ENCODE data around the gene PLS1. TPM values are rescaled to one million over a fixed set of nuclear protein-coding genes. Genes with fewer than 3 reads are reported as not detected.

PLS1 gene
- total RNA-seq, 2 experiments from 2014 or later, result 4.0 to 7.2 TPM

- Histone ChIP-seq H4K20me1 (ENCODE audit: insufficient read depth, low read length) (no peaks in the 10 kb centered on the region), H3K79me2 (ENCODE audit: insufficient read depth, low read depth, low read length) (no peaks in the 10 kb centered on the region), H3K36me3 (ENCODE audit: insufficient read depth, low read length) (no peaks in the 10 kb centered on the region), H2AFZ (ENCODE audit: low read length) (peak overlapping the region; percentile 94; the same call in 1 of the 2 replicates), H3K4me3 (ENCODE audit: low read depth, low read length, poor library complexity, severe bottlenecking) (peak overlapping the region; percentile 83), H3K9me2 (ENCODE audit: insufficient read depth, low read length) (no peaks in the 10 kb centered on the region), H3K4me2 (ENCODE audit: low read length) (peak overlapping the region; percentile 75), H3K9me3 (ENCODE audit: low read length) (no peaks in the 10 kb centered on the region), H3K27ac (ENCODE audit: low read depth, low read length, poor library complexity, severe bottlenecking) (no peak overlapping the region), H3K4me1 (ENCODE audit: insufficient read depth, low read length, poor library complexity, severe bottlenecking) (peaks cover 21% of the 10 kb centered on the region)
- ChIA-PET CTCF (ENCODE audit: unreplicated experiment) (no interaction called here), POLR2A (interaction anchor here (5.3 kb wide), 1 partner anchor 17 kb away, joined by 24 read pairs; the partner anchor contains the start of gene ATR)
- no peak for DNase-seq (ENCODE audit: low spot score)
- BruUV-seq (replicated peaks), result no TSS peak
- intact Hi-C loops (cut with micrococcal nuclease; ENCODE audit: unreplicated experiment), result loop anchor here (5.0 to 10.0 kb wide), 2 partner anchors 127 to 1380 kb away; partner anchors contain the start of genes DIPK2A and TRPC1
- no peak for TF ChIP-seq EZH2phosphoT487 (IDR thresholded peaks at IDR 0.05; ENCODE audit: borderline replicate concordance, low read depth, low read length)
- TF ChIP-seq, protein P1, sequence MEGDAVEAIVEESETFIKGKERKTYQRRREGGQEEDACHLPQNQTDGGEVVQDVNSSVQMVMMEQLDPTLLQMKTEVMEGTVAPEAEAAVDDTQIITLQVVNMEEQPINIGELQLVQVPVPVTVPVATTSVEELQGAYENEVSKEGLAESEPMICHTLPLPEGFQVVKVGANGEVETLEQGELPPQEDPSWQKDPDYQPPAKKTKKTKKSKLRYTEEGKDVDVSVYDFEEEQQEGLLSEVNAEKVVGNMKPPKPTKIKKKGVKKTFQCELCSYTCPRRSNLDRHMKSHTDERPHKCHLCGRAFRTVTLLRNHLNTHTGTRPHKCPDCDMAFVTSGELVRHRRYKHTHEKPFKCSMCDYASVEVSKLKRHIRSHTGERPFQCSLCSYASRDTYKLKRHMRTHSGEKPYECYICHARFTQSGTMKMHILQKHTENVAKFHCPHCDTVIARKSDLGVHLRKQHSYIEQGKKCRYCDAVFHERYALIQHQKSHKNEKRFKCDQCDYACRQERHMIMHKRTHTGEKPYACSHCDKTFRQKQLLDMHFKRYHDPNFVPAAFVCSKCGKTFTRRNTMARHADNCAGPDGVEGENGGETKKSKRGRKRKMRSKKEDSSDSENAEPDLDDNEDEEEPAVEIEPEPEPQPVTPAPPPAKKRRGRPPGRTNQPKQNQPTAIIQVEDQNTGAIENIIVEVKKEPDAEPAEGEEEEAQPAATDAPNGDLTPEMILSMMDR (conservative IDR thresholded peaks at IDR 0.05; ENCODE audit: low read length), result no peak
These were observed 1.1 kb upstream of the PLS1 start for GRCh38 chr3:142595141-142595540.

- Histone ChIP-seq H4K20me1 (ENCODE audit: insufficient read depth, low read length) (no peaks in the 10 kb centered on the region), H3K9me3 (ENCODE audit: low read length) (no peaks in the 10 kb centered on the region), H3K36me3 (ENCODE audit: insufficient read depth, low read length) (no peaks in the 10 kb centered on the region), H3K4me3 (ENCODE audit: low read depth, low read length, poor library complexity, severe bottlenecking) (peak overlapping the region; percentile 83), H2AFZ (ENCODE audit: low read length) (peak overlapping the region; percentile 94), H3K4me2 (ENCODE audit: low read length) (peak overlapping the region; percentile 75), H3K4me1 (ENCODE audit: insufficient read depth, low read length, poor library complexity, severe bottlenecking) (peaks cover 21% of the 10 kb centered on the region), H3K9me2 (ENCODE audit: insufficient read depth, low read length) (no peaks in the 10 kb centered on the region), H3K79me2 (ENCODE audit: insufficient read depth, low read depth, low read length) (no peaks in the 10 kb centered on the region), H3K27ac (ENCODE audit: low read depth, low read length, poor library complexity, severe bottlenecking) (peak overlapping the region; percentile 9)
- TF ChIP-seq EZH2phosphoT487 (IDR thresholded peaks at IDR 0.05; ENCODE audit: borderline replicate concordance, low read depth, low read length), result no peak
- TF ChIP-seq, protein P1 (conservative IDR thresholded peaks at IDR 0.05; ENCODE audit: low read length), result no peak
- CTCF ChIA-PET (ENCODE audit: unreplicated experiment), result no interaction called here
- intact Hi-C loops (cut with micrococcal nuclease; ENCODE audit: unreplicated experiment), result loop anchor here (5.0 to 10.0 kb wide), 2 partner anchors 127 to 1379 kb away; partner anchors contain the start of genes DIPK2A and TRPC1
- POLR2A ChIA-PET, result interaction anchor here (1.2 to 5.3 kb wide), 2 partner anchors 13 to 18 kb away, joined by 6 to 24 read pairs; partner anchors contain the start of gene ATR
- TSS peak; percentile 92 for BruUV-seq (replicated peaks)
- peak; percentile 23 for DNase-seq (ENCODE audit: low spot score)
These were observed 627 bp upstream of the PLS1 start for GRCh38 chr3:142595581-142595950.

- TF ChIP-seq EZH2phosphoT487 (IDR thresholded peaks at IDR 0.05; ENCODE audit: borderline replicate concordance, low read depth, low read length), result no peak
- TF ChIP-seq, protein P1 (conservative IDR thresholded peaks at IDR 0.05; ENCODE audit: low read length), result no peak
- Histone ChIP-seq H3K36me3 (ENCODE audit: insufficient read depth, low read length) (no peaks in the 10 kb centered on the region), H3K4me3 (ENCODE audit: low read depth, low read length, poor library complexity, severe bottlenecking) (peak overlapping the region; percentile 83), H3K9me3 (ENCODE audit: low read length) (no peaks in the 10 kb centered on the region), H3K9me2 (ENCODE audit: insufficient read depth, low read length) (no peaks in the 10 kb centered on the region), H4K20me1 (ENCODE audit: insufficient read depth, low read length) (no peaks in the 10 kb centered on the region), H3K79me2 (ENCODE audit: insufficient read depth, low read depth, low read length) (no peaks in the 10 kb centered on the region), H2AFZ (ENCODE audit: low read length) (peak overlapping the region; percentile 94), H3K4me1 (ENCODE audit: insufficient read depth, low read length, poor library complexity, severe bottlenecking) (peaks cover 22% of the 10 kb centered on the region), H3K27ac (ENCODE audit: low read depth, low read length, poor library complexity, severe bottlenecking) (no peak overlapping the region), H3K4me2 (ENCODE audit: low read length) (peak overlapping the region; percentile 75)
- intact Hi-C loops (cut with micrococcal nuclease; ENCODE audit: unreplicated experiment), result loop anchor here (1.0 to 10.0 kb wide), 3 partner anchors 18 to 1378 kb away; partner anchors contain the start of genes ATR, DIPK2A and TRPC1
- ChIA-PET CTCF (ENCODE audit: unreplicated experiment) (no interaction called here), POLR2A (interaction anchor here (0.7 to 5.3 kb wide), 4 partner anchors 13 to 25 kb away, joined by 3 to 24 read pairs (median 5); partner anchors contain the start of gene ATR)
- TSS peak; percentile 73 for BruUV-seq (replicated peaks)
- DNase-seq (ENCODE audit: low spot score), result no peak
These were observed 514 bp downstream of the PLS1 start for GRCh38 chr3:142596726-142597088.

All from OCI-LY7 (cell line).